ENCODE results near the gene RNF214.
"Not testable (repeated sequence)": the region's sequence is repeated elsewhere in the genome, so short reads cannot be mapped to it uniquely, and the experiment has no call there.

RNF214 gene
- total RNA-seq, result 19.7 to 22.0 reads per million in 2 donors

DNA sequence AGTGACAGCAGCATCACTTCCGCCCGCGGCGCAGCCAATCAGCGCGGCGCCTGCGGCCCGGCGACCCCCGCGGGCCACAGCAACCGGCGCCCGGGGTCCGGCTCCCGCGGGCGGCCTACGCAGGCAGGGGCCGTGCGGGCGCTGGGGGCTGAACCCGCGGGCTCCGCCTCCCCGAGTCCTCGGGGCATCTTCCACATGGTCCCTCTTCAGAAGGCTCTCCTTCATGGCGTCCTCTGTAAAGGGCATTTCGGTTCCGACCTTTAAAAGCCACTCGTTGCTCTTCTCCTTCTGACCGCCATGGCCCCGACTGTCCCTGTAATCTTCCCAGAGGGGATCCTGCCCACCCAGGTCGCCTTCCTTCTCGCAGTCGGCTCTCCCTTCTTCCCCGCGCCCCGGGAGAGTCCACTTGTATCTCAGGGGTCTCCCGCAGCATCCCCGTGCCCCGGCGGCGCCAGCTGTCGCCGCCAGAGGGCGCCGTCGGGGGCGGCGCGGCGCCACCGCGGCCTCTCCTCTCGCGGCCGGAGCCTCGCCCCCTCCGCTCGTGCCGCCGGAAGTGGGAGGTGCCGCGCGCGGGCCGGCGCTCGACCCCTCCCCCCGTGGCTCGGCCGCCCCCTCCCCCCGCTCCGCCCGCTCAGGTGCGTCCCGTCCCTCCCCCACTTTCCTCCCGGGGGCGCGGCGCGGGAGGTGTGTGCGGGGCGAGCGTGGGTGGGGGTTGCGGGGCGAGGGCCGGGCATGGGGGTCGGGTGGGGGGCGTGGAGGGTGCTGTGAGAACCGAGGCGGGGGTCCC, at the start of gene RNF214:
Gene RNF214, plus strand, starts transcription at position 580 of the 787 bp plus-strand sequence. CDS start 1,602 bp downstream, outside the sequence.
- peak; percentile 68 for DNase-seq

- not testable (repeated sequence) for DNase-seq
Measured at GRCh38 chr11:117183178-117183577, 49.3 kb upstream of the RNF214 start.

DNA sequence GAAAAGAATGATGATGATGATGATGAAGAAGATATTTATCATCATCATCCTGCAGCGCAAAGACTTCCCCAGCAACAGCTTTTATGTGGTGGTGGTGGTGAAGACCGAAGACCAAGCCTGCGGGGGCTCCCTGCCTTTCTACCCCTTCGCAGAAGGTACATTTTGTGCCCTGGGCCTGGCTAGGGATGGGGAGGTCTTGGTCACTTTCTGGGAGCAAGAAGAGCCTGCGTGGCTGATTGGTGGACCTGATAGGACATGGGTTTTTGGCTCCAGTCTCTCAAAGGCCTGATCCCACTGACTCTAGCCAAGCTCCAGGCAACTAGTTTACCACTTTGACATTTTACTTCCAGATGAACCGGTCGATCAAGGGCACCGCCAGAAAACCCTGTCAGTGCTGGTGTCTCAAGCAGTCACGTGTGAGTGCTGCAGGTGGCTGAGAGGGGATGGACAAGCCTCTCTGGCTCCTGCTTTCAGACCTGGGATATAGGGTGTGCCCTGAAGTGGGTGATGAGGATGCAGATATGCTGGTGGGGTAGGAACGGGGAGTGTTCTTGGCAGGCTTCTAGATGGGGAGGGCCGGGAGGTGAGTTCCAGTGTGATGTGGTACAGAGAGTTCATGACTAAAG, 48.6 kb upstream of the RNF214 start:
- DNase-seq, result no peak

DNA sequence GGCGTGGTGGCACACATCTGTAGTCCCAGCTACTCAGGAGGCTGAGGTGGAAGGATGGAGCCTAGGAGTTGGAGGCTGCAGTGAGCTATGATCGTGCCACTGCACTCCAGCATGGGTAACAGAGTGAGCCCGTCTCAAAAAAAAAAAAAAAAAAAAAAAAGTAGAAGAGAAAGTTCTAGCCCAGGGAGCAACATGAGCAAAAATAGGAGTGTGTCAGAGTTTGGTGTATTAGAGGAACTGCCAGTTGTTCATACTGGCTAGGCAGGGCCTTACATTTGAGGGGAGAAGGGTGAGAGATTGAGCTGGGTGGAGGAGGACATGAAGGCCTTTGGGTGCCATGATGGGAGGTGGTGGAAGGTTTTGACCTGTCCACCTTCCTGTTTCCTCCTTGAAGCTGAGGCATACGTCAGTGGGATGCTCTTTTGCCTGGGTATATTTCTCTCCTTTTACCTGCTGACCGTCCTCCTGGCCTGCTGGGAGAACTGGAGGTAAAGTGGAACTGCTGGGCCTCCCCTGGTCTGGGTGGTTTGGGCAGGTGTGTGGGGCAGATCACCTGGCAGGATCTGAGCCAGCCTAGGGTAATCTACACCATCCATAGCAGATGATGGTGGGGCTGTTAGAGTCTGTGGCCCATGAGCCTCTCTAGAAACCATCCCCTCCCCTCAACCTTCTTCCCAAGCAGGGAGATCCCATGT, 46.6 kb upstream of the RNF214 start:
- no peak for DNase-seq

- DNase-seq, result no peak
Measured at GRCh38 chr11:117186431-117186761, 46.1 kb upstream of the RNF214 start.

- no peak for DNase-seq
Measured at GRCh38 chr11:117187007-117187406, 45.5 kb upstream of the RNF214 start.

DNA sequence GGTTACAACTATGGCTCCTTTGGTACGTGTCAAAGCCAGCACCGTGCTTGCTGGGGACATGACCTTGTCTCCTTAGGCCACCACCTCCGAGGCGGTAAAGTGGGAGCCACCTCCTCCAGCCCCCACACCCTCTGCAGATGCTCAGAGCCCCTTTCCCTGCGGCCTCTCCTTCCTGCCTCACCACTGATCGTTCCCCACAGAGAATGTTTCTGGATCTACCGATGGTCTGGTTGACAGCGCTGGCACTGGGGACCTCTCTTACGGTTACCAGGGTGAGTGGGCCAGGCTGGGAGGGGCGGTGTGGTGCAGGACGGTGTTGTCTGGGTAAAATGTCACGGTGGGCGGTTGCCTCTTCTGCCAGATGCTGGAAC, 45.1 kb upstream of the RNF214 start:
- no peak for DNase-seq

- no peak for DNase-seq
Measured at GRCh38 chr11:117187799-117188481, 44.5 kb upstream of the RNF214 start.

DNA sequence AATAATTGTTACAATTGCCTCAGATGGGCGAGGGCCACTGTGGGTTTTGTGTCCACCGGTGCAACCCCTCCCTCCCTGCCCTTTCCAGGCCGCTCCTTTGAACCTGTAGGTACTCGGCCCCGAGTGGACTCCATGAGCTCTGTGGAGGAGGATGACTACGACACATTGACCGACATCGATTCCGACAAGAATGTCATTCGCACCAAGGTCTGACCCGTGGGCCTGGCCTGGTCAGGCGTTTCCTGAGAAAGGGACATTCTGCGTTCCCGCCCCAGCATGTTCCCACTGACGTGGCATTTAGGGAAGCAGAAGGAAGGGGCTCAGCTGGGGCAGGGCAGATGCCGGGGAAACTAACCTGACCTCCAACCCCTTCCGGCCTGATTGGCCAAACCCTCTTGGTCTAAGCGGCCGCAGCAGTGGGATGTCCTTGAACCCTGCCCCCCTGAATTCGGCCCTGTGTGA, 43.8 kb upstream of the RNF214 start:
- no peak for DNase-seq

DNA sequence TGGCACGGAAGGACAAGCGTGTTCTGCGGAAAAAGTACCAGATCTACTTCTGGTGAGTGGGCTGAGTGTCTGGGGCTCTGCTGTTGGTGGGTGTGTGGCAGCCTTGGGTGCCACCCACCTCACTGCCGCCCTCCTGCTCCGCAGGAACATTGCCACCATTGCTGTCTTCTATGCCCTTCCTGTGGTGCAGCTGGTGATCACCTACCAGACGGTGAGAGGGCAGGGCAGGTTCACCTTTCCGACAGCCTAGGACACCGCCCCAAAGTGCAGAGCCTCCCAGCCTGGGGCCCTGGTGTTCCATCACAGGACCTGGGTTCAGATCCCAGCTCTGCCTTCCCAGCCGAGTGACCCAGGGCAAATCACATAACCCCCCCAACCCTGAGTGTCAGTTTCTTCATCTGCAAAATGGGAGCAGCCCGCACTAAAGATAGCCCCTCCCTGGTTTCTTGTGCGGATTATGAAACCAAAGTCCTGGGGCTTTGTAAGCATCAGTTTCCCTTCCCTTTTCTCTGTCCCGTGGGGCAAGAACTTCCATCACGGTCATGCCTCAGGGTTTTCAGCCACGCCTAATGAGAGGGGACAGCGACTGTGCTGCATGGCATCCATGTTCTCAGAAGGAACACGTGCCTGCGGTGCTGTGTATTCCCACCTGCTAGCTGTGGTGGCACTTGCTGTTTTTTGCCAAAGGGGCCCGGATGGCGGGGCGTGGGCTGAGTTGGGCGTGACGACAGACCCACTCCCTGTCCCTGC, 43.1 kb upstream of the RNF214 start:
- DNase-seq, result no peak

GRCh38 chr11:117189941-117190544, 42.4 kb upstream of the RNF214 start:
- no peak for DNase-seq

GRCh38 chr11:117191680-117192400, 40.6 kb upstream of the RNF214 start:
- DNase-seq, result no peak

DNA sequence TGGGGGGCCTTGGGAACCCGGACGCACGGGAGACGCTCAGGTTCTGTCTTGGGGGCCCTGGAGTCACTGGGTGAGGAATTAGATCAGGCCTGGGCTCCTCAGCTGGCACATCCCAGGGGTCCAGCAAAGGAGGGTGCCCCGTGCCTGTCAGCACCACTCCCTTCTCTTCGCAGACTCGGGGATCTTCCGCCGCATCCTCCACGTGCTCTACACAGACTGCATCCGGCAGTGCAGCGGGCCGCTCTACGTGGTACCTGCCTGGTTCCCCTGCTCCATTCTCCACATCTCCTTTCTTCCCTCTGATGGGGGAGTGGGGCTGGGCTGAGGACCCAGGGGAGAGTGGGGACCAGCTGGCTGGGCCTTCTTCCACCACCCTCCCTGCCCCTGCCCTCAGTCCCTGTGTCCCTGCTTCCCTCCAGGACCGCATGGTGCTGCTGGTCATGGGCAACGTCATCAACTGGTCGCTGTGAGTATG, 40.0 kb upstream of the RNF214 start:
- no peak for DNase-seq

- DNase-seq, result no peak
Measured at GRCh38 chr11:117193130-117194020, 39.1 kb upstream of the RNF214 start.

DNA sequence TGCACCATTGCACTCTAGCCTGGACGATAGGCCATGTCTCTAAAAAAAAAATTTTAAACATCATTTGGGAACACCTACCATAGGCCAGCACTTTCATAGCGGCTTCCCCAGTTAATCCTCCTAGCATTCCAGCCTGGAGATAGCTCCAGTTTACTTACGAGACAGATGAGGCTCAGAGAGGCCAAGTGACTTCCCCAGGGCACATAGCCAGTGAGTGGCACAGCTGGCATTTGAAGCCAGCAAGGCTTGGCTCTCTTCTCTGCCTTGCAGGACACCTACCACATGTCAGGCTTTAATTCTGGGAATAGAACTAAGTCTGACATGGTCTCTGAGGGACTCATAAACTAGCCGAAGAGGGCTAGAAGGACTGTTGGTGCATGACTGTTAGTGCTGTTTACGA, 38.2 kb upstream of the RNF214 start:
- no peak for DNase-seq

GRCh38 chr11:117195258-117195657, 37.2 kb upstream of the RNF214 start:
- no peak for DNase-seq

DNA sequence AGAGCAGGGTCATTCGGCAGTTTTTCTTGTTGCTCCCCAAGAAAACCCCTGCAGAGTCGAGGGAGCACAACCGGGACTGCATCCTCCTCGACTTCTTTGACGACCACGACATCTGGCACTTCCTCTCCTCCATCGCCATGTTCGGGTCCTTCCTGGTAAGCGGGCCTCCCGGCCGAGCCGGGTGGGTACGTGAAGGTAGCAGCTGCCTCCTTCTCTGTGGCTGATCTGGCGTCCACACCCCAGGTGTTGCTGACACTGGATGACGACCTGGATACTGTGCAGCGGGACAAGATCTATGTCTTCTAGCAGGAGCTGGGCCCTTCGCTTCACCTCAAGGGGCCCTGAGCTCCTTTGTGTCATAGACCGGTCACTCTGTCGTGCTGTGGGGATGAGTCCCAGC, 36.7 kb upstream of the RNF214 start:
- DNase-seq, result no peak

DNA sequence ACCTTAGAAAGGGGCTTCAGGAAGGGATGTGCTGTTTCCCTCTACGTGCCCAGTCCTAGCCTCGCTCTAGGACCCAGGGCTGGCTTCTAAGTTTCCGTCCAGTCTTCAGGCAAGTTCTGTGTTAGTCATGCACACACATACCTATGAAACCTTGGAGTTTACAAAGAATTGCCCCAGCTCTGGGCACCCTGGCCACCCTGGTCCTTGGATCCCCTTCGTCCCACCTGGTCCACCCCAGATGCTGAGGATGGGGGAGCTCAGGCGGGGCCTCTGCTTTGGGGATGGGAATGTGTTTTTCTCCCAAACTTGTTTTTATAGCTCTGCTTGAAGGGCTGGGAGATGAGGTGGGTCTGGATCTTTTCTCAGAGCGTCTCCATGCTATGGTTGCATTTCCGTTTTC, 35.5 kb upstream of the RNF214 start:
- no peak for DNase-seq

DNA sequence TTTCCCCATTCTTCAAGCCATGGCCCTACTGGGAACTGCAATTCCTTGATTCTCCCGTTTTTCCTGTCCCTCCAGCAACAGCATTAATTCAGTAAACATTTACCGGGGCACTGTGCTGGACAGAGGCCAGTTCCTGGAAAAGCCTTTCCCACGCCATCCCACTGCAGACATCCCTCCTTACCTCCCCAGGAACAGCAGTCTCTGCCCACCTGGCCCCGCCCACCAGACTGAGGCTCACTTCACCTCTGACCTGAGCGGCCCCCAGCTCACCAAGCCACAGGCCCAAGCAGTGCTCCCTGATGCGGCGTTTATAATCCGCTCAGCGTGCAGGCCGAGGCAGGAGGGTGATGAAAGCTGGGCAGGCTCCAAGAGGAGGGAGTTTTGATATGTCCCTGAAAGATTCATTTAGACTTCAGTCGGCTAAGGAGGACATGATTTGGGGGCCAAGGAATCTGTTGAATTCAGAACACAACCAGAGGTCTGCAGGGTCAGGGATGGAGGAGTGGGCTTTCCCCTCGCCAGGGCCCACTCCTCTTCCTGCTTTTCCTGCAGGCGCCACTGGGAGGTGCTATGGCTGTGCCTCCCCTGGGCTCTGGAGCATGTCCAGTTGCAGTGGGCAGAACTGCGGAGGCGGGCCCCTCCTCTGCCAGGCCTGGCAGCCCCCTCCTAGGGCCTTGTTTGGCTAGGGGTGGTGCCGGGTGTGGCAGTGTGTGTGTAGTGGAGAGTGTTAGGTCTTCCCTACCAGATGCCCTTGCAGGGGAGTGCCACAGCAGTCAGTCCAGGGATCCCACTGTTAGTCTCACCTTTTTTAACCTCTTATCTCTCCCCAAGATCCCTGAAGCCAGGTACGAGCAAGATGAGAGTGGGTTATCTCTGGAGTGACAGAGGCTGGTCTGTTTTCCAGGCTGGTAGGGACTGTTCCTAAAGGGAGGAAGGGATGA, 34.7 kb upstream of the RNF214 start:
- no peak for DNase-seq
